Measurements from ENCODE around the gene ZHX3. TPM values are rescaled to one million over a fixed set of nuclear protein-coding genes. Genes with fewer than 3 reads are reported as not detected.

The ZHX3 gene
- total and polyA plus RNA-seq, 2 of the 13 experiments (the other 11 are each of a cell fraction or from before 2014, with no cell fraction given), result 8.4 to 11.7 TPM

DNA sequence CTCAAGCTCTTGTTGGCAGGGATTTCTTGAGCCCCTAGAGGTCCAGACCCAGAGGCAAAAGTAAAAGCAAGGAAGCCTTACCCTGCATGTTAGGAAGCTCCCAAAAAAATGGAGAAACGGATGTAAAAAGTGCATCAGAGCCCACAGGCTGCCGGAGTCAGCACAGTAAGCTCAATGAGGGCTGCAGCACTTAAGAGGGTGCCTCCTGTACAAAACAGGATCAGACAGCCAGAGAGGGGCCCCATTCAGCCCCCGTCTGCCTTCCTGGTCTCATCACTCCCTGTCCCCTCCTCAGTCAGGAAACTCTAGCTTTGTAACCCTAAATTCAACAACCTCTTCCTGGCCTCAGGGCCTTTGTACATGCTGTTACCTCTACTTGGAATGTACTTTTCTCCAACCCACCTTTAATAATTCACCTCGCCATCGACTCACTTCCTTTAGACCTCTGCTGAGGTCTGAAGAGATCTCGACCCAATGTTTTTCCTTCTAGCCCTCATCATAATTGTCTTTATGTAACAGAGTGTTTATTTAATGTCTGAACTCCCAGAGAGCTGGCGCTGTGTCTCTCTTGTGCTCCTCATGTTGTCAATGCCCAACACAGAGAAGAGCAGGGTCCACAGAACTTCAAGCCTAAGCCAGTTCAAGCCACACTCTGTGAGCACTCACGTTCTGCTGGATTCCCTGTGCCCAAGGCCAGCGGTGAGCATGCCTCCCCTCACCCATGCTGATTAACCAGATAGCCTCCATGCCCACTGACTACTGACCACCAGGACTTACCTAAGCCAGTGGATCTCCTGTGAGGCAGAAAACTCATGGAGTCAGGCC is 183.0 kb downstream of the ZHX3 start (continued):
- TF ChIP-seq SMAD9 (CRISPR knock-in tag; IDR thresholded peaks at IDR 0.05) (no peak), ZNF432 (CRISPR knock-in tag; IDR thresholded peaks at IDR 0.05; ENCODE audit: borderline replicate concordance) (no peak), ZNF292 (CRISPR knock-in tag; IDR thresholded peaks at IDR 0.05; ENCODE audit: borderline replicate concordance, low read depth) (peak; percentile 34; the same call in 1 of the 2 replicates), KDM1A (CRISPR knock-in tag; IDR thresholded peaks at IDR 0.05) (no peak), ZSCAN31 (CRISPR knock-in tag; IDR thresholded peaks at IDR 0.05; ENCODE audit: low read depth) (no peak), ZNF629 (CRISPR knock-in tag; conservative IDR thresholded peaks at IDR 0.05) (no peak), MIER3 (CRISPR knock-in tag; IDR thresholded peaks at IDR 0.05; ENCODE audit: borderline replicate concordance) (no peak), ZNF263 (CRISPR knock-in tag; IDR thresholded peaks at IDR 0.05) (peak; percentile 52; the same call in 1 of the 2 replicates), ZNF782 (CRISPR knock-in tag; IDR thresholded peaks at IDR 0.05; ENCODE audit: borderline replicate concordance) (no peak), SMYD3 (CRISPR knock-in tag; IDR thresholded peaks at IDR 0.05) (no peak), MAFK (conservative IDR thresholded peaks at IDR 0.05 in 1 of 2, IDR thresholded peaks at IDR 0.05 in 1 of 2; ENCODE audit: low read length in 2 of 2) (no peak), BORCS8-MEF2B (CRISPR knock-in tag; IDR thresholded peaks at IDR 0.05) (no peak), POLR2A (IDR thresholded peaks at IDR 0.05; ENCODE audit: insufficient read depth in 1 of 2, low read depth in 2 of 2, low read length in 2 of 2) (no peak), ZNF253 (CRISPR knock-in tag; IDR thresholded peaks at IDR 0.05; ENCODE audit: borderline replicate concordance) (no peak), REPIN1 (CRISPR knock-in tag; IDR thresholded peaks at IDR 0.05; ENCODE audit: borderline replicate concordance, low read depth) (no peak), HOXD1 (CRISPR knock-in tag; IDR thresholded peaks at IDR 0.05) (no peak), GABPB1 (CRISPR knock-in tag; IDR thresholded peaks at IDR 0.05) (no peak)
- TF ChIP-seq, protein P1, sequence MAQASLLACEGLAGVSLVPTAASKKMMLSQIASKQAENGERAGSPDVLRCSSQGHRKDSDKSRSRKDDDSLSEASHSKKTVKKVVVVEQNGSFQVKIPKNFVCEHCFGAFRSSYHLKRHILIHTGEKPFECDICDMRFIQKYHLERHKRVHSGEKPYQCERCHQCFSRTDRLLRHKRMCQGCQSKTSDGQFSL (CRISPR knock-in tag; IDR thresholded peaks at IDR 0.05), result no peak
- TF ChIP-seq, protein P2, sequence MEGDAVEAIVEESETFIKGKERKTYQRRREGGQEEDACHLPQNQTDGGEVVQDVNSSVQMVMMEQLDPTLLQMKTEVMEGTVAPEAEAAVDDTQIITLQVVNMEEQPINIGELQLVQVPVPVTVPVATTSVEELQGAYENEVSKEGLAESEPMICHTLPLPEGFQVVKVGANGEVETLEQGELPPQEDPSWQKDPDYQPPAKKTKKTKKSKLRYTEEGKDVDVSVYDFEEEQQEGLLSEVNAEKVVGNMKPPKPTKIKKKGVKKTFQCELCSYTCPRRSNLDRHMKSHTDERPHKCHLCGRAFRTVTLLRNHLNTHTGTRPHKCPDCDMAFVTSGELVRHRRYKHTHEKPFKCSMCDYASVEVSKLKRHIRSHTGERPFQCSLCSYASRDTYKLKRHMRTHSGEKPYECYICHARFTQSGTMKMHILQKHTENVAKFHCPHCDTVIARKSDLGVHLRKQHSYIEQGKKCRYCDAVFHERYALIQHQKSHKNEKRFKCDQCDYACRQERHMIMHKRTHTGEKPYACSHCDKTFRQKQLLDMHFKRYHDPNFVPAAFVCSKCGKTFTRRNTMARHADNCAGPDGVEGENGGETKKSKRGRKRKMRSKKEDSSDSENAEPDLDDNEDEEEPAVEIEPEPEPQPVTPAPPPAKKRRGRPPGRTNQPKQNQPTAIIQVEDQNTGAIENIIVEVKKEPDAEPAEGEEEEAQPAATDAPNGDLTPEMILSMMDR (CRISPR knock-in tag; IDR thresholded peaks at IDR 0.05), result no peak
- TF ChIP-seq, protein P3, sequence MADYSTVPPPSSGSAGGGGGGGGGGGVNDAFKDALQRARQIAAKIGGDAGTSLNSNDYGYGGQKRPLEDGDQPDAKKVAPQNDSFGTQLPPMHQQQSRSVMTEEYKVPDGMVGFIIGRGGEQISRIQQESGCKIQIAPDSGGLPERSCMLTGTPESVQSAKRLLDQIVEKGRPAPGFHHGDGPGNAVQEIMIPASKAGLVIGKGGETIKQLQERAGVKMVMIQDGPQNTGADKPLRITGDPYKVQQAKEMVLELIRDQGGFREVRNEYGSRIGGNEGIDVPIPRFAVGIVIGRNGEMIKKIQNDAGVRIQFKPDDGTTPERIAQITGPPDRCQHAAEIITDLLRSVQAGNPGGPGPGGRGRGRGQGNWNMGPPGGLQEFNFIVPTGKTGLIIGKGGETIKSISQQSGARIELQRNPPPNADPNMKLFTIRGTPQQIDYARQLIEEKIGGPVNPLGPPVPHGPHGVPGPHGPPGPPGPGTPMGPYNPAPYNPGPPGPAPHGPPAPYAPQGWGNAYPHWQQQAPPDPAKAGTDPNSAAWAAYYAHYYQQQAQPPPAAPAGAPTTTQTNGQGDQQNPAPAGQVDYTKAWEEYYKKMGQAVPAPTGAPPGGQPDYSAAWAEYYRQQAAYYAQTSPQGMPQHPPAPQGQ (CRISPR knock-in tag; IDR thresholded peaks at IDR 0.05; ENCODE audit: borderline replicate concordance), result no peak
- TF ChIP-seq, protein P4, sequence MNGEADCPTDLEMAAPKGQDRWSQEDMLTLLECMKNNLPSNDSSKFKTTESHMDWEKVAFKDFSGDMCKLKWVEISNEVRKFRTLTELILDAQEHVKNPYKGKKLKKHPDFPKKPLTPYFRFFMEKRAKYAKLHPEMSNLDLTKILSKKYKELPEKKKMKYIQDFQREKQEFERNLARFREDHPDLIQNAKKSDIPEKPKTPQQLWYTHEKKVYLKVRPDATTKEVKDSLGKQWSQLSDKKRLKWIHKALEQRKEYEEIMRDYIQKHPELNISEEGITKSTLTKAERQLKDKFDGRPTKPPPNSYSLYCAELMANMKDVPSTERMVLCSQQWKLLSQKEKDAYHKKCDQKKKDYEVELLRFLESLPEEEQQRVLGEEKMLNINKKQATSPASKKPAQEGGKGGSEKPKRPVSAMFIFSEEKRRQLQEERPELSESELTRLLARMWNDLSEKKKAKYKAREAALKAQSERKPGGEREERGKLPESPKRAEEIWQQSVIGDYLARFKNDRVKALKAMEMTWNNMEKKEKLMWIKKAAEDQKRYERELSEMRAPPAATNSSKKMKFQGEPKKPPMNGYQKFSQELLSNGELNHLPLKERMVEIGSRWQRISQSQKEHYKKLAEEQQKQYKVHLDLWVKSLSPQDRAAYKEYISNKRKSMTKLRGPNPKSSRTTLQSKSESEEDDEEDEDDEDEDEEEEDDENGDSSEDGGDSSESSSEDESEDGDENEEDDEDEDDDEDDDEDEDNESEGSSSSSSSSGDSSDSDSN (CRISPR knock-in tag; IDR thresholded peaks at IDR 0.05), result peak; percentile 41; the same call in 1 of the 2 replicates
- TF ChIP-seq, protein P5, sequence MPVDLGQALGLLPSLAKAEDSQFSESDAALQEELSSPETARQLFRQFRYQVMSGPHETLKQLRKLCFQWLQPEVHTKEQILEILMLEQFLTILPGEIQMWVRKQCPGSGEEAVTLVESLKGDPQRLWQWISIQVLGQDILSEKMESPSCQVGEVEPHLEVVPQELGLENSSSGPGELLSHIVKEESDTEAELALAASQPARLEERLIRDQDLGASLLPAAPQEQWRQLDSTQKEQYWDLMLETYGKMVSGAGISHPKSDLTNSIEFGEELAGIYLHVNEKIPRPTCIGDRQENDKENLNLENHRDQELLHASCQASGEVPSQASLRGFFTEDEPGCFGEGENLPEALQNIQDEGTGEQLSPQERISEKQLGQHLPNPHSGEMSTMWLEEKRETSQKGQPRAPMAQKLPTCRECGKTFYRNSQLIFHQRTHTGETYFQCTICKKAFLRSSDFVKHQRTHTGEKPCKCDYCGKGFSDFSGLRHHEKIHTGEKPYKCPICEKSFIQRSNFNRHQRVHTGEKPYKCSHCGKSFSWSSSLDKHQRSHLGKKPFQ (CRISPR knock-in tag; IDR thresholded peaks at IDR 0.05; ENCODE audit: insufficient replicate concordance), result peak; percentile 33
